Measurements from ENCODE around the gene ZNF184. TPM values are rescaled to one million over a fixed set of nuclear protein-coding genes. Genes with fewer than 3 reads are reported as not detected.

ZNF184 gene
- total and polyA plus RNA-seq, 8 donors: 1.8 to 21.0 (median 4.5) TPM; not detected in 1

DNA sequence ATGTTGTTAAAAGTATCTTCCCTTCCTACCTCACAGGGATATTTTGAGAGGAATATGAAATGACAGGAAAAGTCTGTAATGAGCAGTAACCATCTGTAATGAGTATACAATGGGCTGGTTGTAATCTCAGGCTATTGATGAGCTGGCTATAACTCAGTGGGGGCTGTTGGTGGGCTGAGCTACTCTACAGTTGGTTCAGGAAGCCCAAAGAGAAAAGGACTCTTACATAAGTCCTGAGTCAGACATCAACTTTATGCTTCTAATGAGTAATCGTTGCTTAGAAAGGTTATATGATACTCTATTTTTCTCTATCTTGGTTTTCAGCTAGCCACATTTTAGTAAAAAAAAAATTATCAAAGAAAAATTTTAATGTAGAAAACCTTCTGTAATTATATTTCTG, 57.9 kb downstream of the ZNF184 start:
- no peak overlapping the region for H3K27ac ChIP-seq
- no peaks in the 10 kb centered on the region for H3K4me1 ChIP-seq
- H3K27me3 ChIP-seq: no peaks in the 10 kb centered on the region
- intact Hi-C loops (cut with DNase I; ENCODE audit: low total_unique reads): no loop called here
- H3K4me3 ChIP-seq: no peak overlapping the region
- DNase-seq: no peak
- H3K36me3 ChIP-seq: no peaks in the 10 kb centered on the region
- H3K9me3 ChIP-seq: no peaks in the 10 kb centered on the region
- TF ChIP-seq EP300 (IDR thresholded peaks at IDR 0.05) (no peak), POLR2AphosphoS5 (IDR thresholded peaks at IDR 0.05) (no peak), POLR2A (IDR thresholded peaks at IDR 0.05) (no peak)
- TF ChIP-seq, protein P1, sequence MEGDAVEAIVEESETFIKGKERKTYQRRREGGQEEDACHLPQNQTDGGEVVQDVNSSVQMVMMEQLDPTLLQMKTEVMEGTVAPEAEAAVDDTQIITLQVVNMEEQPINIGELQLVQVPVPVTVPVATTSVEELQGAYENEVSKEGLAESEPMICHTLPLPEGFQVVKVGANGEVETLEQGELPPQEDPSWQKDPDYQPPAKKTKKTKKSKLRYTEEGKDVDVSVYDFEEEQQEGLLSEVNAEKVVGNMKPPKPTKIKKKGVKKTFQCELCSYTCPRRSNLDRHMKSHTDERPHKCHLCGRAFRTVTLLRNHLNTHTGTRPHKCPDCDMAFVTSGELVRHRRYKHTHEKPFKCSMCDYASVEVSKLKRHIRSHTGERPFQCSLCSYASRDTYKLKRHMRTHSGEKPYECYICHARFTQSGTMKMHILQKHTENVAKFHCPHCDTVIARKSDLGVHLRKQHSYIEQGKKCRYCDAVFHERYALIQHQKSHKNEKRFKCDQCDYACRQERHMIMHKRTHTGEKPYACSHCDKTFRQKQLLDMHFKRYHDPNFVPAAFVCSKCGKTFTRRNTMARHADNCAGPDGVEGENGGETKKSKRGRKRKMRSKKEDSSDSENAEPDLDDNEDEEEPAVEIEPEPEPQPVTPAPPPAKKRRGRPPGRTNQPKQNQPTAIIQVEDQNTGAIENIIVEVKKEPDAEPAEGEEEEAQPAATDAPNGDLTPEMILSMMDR (IDR thresholded peaks at IDR 0.05): no peak
- 88 to 93% (median 92%) methylated on average over 1 of the region's 1 CpG for WGBS, 5 donors

DNA sequence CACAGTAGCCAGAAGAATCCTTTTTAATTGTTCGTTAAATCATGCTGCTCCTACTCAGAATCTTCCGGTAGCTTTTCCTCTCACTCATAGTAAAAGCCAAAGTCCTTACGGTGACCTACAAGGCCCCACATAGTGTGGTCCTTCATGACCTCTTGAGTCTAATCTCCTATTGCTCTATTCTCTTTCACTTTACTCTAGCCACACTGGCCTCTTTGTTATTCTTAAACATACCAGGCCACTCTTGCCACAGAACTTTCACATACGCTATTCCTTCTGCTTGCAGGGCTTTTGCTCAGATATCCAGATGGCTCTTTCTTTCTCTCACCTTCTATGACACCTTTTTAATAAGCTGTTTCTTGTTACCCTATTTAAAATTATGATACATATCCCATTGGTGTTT, 58.6 kb downstream of the ZNF184 start:
- no peak for TF ChIP-seq EP300 (IDR thresholded peaks at IDR 0.05)
- no peak for TF ChIP-seq POLR2A (IDR thresholded peaks at IDR 0.05)
- no peak for TF ChIP-seq POLR2AphosphoS5 (IDR thresholded peaks at IDR 0.05)
- TF ChIP-seq, protein P1 (IDR thresholded peaks at IDR 0.05): no peak
- H3K4me3 ChIP-seq: no peak overlapping the region
- DNase-seq: no peak
- 80 to 84% (median 82%) methylated on average over 4 of the region's 4 CpGs for WGBS, 5 donors
- H3K4me1 ChIP-seq: no peaks in the 10 kb centered on the region
- H3K27ac ChIP-seq: no peak overlapping the region
- H3K9me3 ChIP-seq: no peaks in the 10 kb centered on the region
- no peaks in the 10 kb centered on the region for H3K27me3 ChIP-seq
- intact Hi-C loops (cut with DNase I; ENCODE audit: low total_unique reads): no loop called here
- no peaks in the 10 kb centered on the region for H3K36me3 ChIP-seq

DNA sequence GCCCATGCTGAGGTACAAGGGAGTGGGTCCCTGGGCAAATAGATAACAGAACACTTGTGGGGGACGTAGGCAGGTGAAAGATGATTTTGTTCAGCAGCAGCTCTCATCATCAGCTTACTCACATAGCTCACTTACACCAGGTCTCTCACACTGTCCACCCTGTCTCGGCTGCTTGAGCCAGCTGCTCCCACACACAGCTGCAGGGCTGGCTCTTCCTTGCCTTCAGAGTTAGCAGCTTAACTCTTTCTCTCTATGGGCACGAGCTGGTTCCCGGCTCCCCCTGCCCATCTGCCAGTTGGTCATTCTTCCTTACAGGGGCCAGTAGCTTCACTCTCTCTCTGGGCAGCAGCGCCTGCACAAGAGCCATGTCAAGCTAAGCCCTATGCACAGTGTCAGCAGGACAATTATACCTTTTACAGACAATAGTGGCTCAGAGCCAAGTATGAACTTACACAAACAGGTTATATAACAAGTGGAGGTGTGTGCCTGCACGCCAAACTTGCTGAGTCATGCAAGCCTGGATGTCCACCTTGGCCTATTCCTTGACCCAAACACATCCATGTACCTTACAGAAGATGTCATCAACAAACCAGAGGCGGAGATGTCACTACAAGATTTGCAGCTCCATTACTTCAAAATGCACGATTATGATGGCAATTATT, 65.6 kb downstream of the ZNF184 start:
- peaks cover 0 to 22% (median 12%) of the 10 kb centered on the region in 4 donors for H3K9me3 ChIP-seq
- TF ChIP-seq, protein P1 (IDR thresholded peaks at IDR 0.05): no peak
- no peak for TF ChIP-seq POLR2A (IDR thresholded peaks at IDR 0.05)
- TF ChIP-seq EP300 (IDR thresholded peaks at IDR 0.05): no peak
- TF ChIP-seq POLR2AphosphoS5 (IDR thresholded peaks at IDR 0.05): no peak
- DNase-seq: no peak
- intact Hi-C loops (cut with DNase I; ENCODE audit: low total_unique reads): no loop called here
- no peaks in the 10 kb centered on the region for H3K36me3 ChIP-seq
- WGBS, 5 donors: 70 to 81% (median 74%) methylated on average over 8 of the region's 8 CpGs
- H3K4me1 ChIP-seq: no peaks in the 10 kb centered on the region
- no peaks in the 10 kb centered on the region for H3K27me3 ChIP-seq
- H3K27ac ChIP-seq: no peak overlapping the region
- no peak overlapping the region for H3K4me3 ChIP-seq

DNA sequence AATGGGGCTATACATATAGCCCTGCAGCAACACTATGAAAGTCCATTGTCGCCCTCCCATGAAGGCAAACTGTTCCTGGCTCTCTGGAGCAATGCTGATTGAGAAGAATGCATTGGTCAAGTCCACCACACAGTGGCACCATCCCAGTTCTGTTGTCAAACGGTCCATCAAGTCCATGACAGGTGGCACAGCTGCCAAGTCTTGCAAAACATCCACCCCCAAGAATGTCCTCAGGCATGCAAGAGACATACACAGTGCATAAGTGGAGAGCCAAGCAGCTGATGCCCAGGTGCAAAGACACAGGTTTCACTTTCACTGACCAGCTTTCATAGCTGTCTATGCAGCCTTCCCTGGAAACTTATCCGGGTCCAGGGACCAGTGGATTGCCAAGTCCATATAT, 66.8 kb downstream of the ZNF184 start:
- Histone ChIP-seq H3K27ac (no peak overlapping the region), H3K9me3 (peaks cover 0 to 34% (median 24%) of the 10 kb centered on the region in 4 donors), H3K36me3 (peaks cover 0 to 8% (median 3%) of the 10 kb centered on the region in 4 donors), H3K27me3 (no peaks in the 10 kb centered on the region), H3K4me1 (no peaks in the 10 kb centered on the region), H3K4me3 (no peak overlapping the region)
- TF ChIP-seq, protein P1 (IDR thresholded peaks at IDR 0.05): no peak
- TF ChIP-seq POLR2AphosphoS5 (IDR thresholded peaks at IDR 0.05) (no peak), EP300 (IDR thresholded peaks at IDR 0.05) (no peak)
- WGBS, 5 donors: 63 to 82% (median 76%) methylated on average over 3 of the region's 3 CpGs
- intact Hi-C loops (cut with DNase I; ENCODE audit: low total_unique reads): no loop called here
- no peak for DNase-seq

Data from stomach (tissue), 9 donors.